Fibroblast of lung (primary cell): Measurements from ENCODE around the gene ACR. TPM values are rescaled to one million over a fixed set of nuclear protein-coding genes. Genes with fewer than 3 reads are reported as not detected.
"Not testable (repeated sequence)": the region's sequence is repeated elsewhere in the genome, so short reads cannot be mapped to it uniquely, and the experiment has no call there.

Source experiments
- DNase-seq, 2 donors: peaks; one replicate each; pipeline versions ENCODE4 v3.0.0 to v3.0.0-alpha.2; 2010; ENCODE audit warnings: low read depth in 2 of 2
- H2AFZ ChIP-seq: 2 replicates; pipeline ENCODE4 v1.5.1; 2012; ENCODE audit warnings: low read length, control low read depth, inconsistent platforms
- H3K27ac ChIP-seq: 2 replicates; pipeline ENCODE4 v1.5.1; 2011; ENCODE audit warnings: low read length, control low read depth; ENCODE audit not compliant: insufficient read depth
- H3K27me3 ChIP-seq: 2 replicates; pipeline ENCODE4 v1.5.1; 2011; ENCODE audit warnings: mild to moderate bottlenecking, low read length; ENCODE audit not compliant: control insufficient read depth, insufficient read depth
- H3K36me3 ChIP-seq: 2 replicates; pipeline ENCODE4 v1.5.1; 2011; ENCODE audit warnings: low read length; ENCODE audit not compliant: control insufficient read depth, insufficient read depth
- H3K4me1 ChIP-seq: 2 replicates; pipeline ENCODE4 v1.5.1; 2011; ENCODE audit warnings: low read length; ENCODE audit not compliant: control insufficient read depth, insufficient read depth; ENCODE audit errors: extremely low read depth
- H3K4me2 ChIP-seq: 2 replicates; pipeline ENCODE4 v1.5.1; 2011; ENCODE audit warnings: low read length, control low read depth; ENCODE audit not compliant: insufficient read depth; ENCODE audit errors: extremely low read depth
- H3K4me3 ChIP-seq, 4 experiments: fragments of 200-600 bp in 1 of 4; sonication (generic) in 1 of 4; replicated peaks in 1 of 4; 2 replicates each; pipeline ENCODE4 v1.5.1; 2011 to 2016; ENCODE audit warnings: low read length in 4 of 4, low read depth in 3 of 4, mild to moderate bottlenecking in 3 of 4, control low read depth in 2 of 4, inconsistent platforms in 1 of 4, mixed read lengths in 1 of 4; ENCODE audit not compliant: insufficient read depth in 1 of 4; ENCODE audit errors: control extremely low read depth in 1 of 4
- H3K79me2 ChIP-seq: 2 replicates; pipeline ENCODE4 v1.5.1; 2012; ENCODE audit warnings: mild to moderate bottlenecking, low read length, inconsistent platforms; ENCODE audit not compliant: control insufficient read depth, insufficient read depth
- H3K9ac ChIP-seq: 2 replicates; pipeline ENCODE4 v1.5.1; 2011; ENCODE audit warnings: mild to moderate bottlenecking, low read length, control low read depth; ENCODE audit not compliant: insufficient read depth
- H3K9me3 ChIP-seq: 2 replicates; pipeline ENCODE4 v1.5.1; 2012; ENCODE audit warnings: low read depth, low read length; ENCODE audit not compliant: control insufficient read depth, insufficient read depth
- H4K20me1 ChIP-seq: 2 replicates; pipeline ENCODE4 v1.5.1; 2011; ENCODE audit warnings: low read length; ENCODE audit not compliant: control insufficient read depth, insufficient read depth; ENCODE audit errors: extremely low read depth
- polyA plus RNA-seq, 2 donors: library from polyadenylated mRNA; depleted of rRNA in 1 of 2; stranded (reverse) in 1 of 2; unstranded in 1 of 2; fragments of >200 nt; gene quantifications; 2 replicates each; pipeline ENCODE4 v1.2.1, GENCODE V29; 2011 to 2012; ENCODE audit warnings: missing spikeins in 1 of 2
- total RNA-seq: library from RNA; depleted of rRNA; stranded (reverse); fragments of >200 nt; gene quantifications from 2 replicates; pipeline ENCODE4 v1.2.1, GENCODE V29; 2014

Gene ACR
- total and polyA plus RNA-seq, 2 donors (not counting 1 experiment from before 2014, with no cell fraction given): not detected

- H3K9ac ChIP-seq, DNase-seq, H2AFZ ChIP-seq, H3K4me3 ChIP-seq, H3K4me1 ChIP-seq, H3K27me3 ChIP-seq, H3K36me3 ChIP-seq, H3K79me2 ChIP-seq, H4K20me1 ChIP-seq, H3K9me3 ChIP-seq, H3K4me2 ChIP-seq, H3K27ac ChIP-seq: not testable (repeated sequence)
Measured at GRCh38 chr22:50785289-50785688, 47.3 kb downstream of the ACR start.

GRCh38 chr22:50786936-50787335 is 48.9 kb downstream of the ACR start:
- not testable (repeated sequence) for H2AFZ ChIP-seq, H3K4me1 ChIP-seq, H3K27me3 ChIP-seq, DNase-seq, H3K79me2 ChIP-seq, H3K9ac ChIP-seq, H3K9me3 ChIP-seq, H3K36me3 ChIP-seq, H3K27ac ChIP-seq, H4K20me1 ChIP-seq, H3K4me3 ChIP-seq, H3K4me2 ChIP-seq

Other genes starting within 250 kb of the ACR start
- gene LMF2, start 230.5 kb upstream of the ACR start, total RNA-seq: 25.9 and 37.8 TPM in 2 replicates
- 25.2 and 25.8 TPM in 2 replicates for gene LMF2, start 230.5 kb upstream of the ACR start, polyA plus RNA-seq
- gene NCAPH2, start 230.0 kb upstream of the ACR start, total RNA-seq: 18.3 and 20.0 TPM in 2 replicates
- 12.0 and 23.1 TPM in 2 replicates for gene NCAPH2, start 230.0 kb upstream of the ACR start, polyA plus RNA-seq
- gene SCO2, start 212.6 kb upstream of the ACR start, total RNA-seq: 3.1 and 3.6 TPM in 2 replicates
- gene SCO2, start 212.6 kb upstream of the ACR start, polyA plus RNA-seq: 0.42 and 0.66 TPM in 2 replicates
- 40.1 and 40.8 TPM in 2 replicates for gene TYMP, start 208.2 kb upstream of the ACR start, total RNA-seq
- 2.3 and 3.7 TPM in 2 replicates for gene TYMP, start 208.2 kb upstream of the ACR start, polyA plus RNA-seq
- 0.17 and 0.51 TPM in 2 replicates for gene KLHDC7B, start 192.3 kb upstream of the ACR start, total RNA-seq
- 0.02 TPM in 1 of 2 replicates, not detected in the other for gene KLHDC7B, start 192.3 kb upstream of the ACR start, polyA plus RNA-seq
- 0.33 TPM in 1 of 2 replicates, not detected in the other for gene SYCE3, start 175.3 kb upstream of the ACR start, total RNA-seq
- gene SYCE3, start 175.3 kb upstream of the ACR start, polyA plus RNA-seq: 0.30 TPM in 1 of 2 replicates, not detected in the other
- gene CPT1B, start 159.8 kb upstream of the ACR start, total RNA-seq: 2.6 and 4.8 TPM in 2 replicates
- 0.70 and 0.82 TPM in 2 replicates for gene CPT1B, start 159.8 kb upstream of the ACR start, polyA plus RNA-seq
- gene CHKB, start 155.4 kb upstream of the ACR start, total RNA-seq: 15.2 and 22.8 TPM in 2 replicates
- gene CHKB, start 155.4 kb upstream of the ACR start, polyA plus RNA-seq: 18.2 and 21.9 TPM in 2 replicates
- gene MAPK8IP2, start 137.4 kb upstream of the ACR start, total RNA-seq: 0.17 and 0.26 TPM in 2 replicates
- 0.10 and 0.11 TPM in 2 replicates for gene MAPK8IP2, start 137.4 kb upstream of the ACR start, polyA plus RNA-seq
- gene ARSA, start 110.1 kb upstream of the ACR start, total RNA-seq: 16.7 and 19.5 TPM in 2 replicates
- 6.4 and 10.5 TPM in 2 replicates for gene ARSA, start 110.1 kb upstream of the ACR start, polyA plus RNA-seq
- gene SHANK3, start 65.4 kb upstream of the ACR start, total RNA-seq: 0.26 and 0.33 TPM in 2 replicates
- 0.12 and 0.17 TPM in 2 replicates for gene SHANK3, start 65.4 kb upstream of the ACR start, polyA plus RNA-seq
- 7.4 and 11.4 TPM in 2 replicates for gene RABL2B, start 45.4 kb downstream of the ACR start, total RNA-seq
- 23.6 and 26.7 TPM in 2 replicates for gene RABL2B, start 45.4 kb downstream of the ACR start, polyA plus RNA-seq